H9 (cell line): ENCODE measurements around the gene ALCAM. TPM values are rescaled to one million over a fixed set of nuclear protein-coding genes. Genes with fewer than 3 reads are reported as not detected.

Experiments
- DNase-seq: peaks from one replicate; pipeline ENCODE4 v3.0.0-alpha.2; 2017
- H2AFZ ChIP-seq: one replicate; pipeline ENCODE4 v1.6.1; 2013; ENCODE audit warnings: mild to moderate bottlenecking, low read length, control low read depth, moderate library complexity
- H2AK5ac ChIP-seq: 2 replicates; pipeline ENCODE4 v1.6.1; 2013; ENCODE audit warnings: low read length, control low read depth, mixed read lengths; ENCODE audit not compliant: insufficient read length
- H2BK120ac ChIP-seq: one replicate; pipeline ENCODE4 v1.6.1; 2013; ENCODE audit warnings: low read depth, mild to moderate bottlenecking, low read length, control low read depth, inconsistent platforms; ENCODE audit not compliant: poor library complexity, severe bottlenecking
- H2BK12ac ChIP-seq: 2 replicates; pipeline ENCODE4 v1.6.1; 2013; ENCODE audit warnings: low read length, control low read depth, mixed read lengths, low read depth; ENCODE audit not compliant: insufficient read length
- H2BK15ac ChIP-seq: 2 replicates; pipeline ENCODE4 v1.6.1; 2013; ENCODE audit warnings: low read depth, low read length, control low read depth
- H2BK20ac ChIP-seq: one replicate; pipeline ENCODE4 v1.6.1; 2013; ENCODE audit warnings: low read depth, mild to moderate bottlenecking, low read length, control low read depth, inconsistent platforms; ENCODE audit not compliant: poor library complexity, severe bottlenecking
- H2BK5ac ChIP-seq: 2 replicates; pipeline ENCODE4 v1.6.1; 2013; ENCODE audit warnings: low read length, control low read depth, mixed read lengths; ENCODE audit not compliant: insufficient read length
- H3K14ac ChIP-seq: 2 replicates; pipeline ENCODE4 v1.6.1; 2013; ENCODE audit warnings: low read length, control low read depth; ENCODE audit not compliant: insufficient read depth
- H3K18ac ChIP-seq: 2 replicates; pipeline ENCODE4 v1.6.1; 2013; ENCODE audit warnings: low read depth, mild to moderate bottlenecking, mixed read lengths, low read length, control low read depth; ENCODE audit not compliant: insufficient read length
- H3K23ac ChIP-seq: 2 replicates; pipeline ENCODE4 v1.6.1; 2013; ENCODE audit warnings: low read length, control low read depth, mixed read lengths, low read depth; ENCODE audit not compliant: insufficient read length
- H3K23me2 ChIP-seq: 2 replicates; pipeline ENCODE4 v1.6.1; 2013; ENCODE audit warnings: low read depth, mild to moderate bottlenecking, mixed read lengths, low read length, control low read depth; ENCODE audit not compliant: insufficient read length, poor library complexity, severe bottlenecking
- H3K27ac ChIP-seq: 2 replicates; pipeline ENCODE4 v1.5.1; 2013; ENCODE audit warnings: low read length, control low read depth, mixed read lengths, low read depth; ENCODE audit not compliant: insufficient read length
- H3K27me3 ChIP-seq: 2 replicates; pipeline ENCODE4 v1.6.1; 2013; ENCODE audit warnings: low read length, control low read depth, inconsistent platforms; ENCODE audit not compliant: insufficient read depth
- H3K4ac ChIP-seq: 2 replicates; pipeline ENCODE4 v1.6.1; 2013; ENCODE audit warnings: low read depth, mild to moderate bottlenecking, control low read depth, inconsistent platforms, low read length, moderate library complexity
- H3K4me1 ChIP-seq: 2 replicates; pipeline ENCODE4 v1.6.1; 2013; ENCODE audit warnings: low read length, control low read depth, inconsistent platforms; ENCODE audit not compliant: insufficient read depth
- H3K4me2 ChIP-seq: 2 replicates; pipeline ENCODE4 v1.6.1; 2013; ENCODE audit warnings: low read length, control low read depth, mixed read lengths; ENCODE audit not compliant: insufficient read length, insufficient read depth
- H3K56ac ChIP-seq: 2 replicates; pipeline ENCODE4 v1.6.1; 2013; ENCODE audit warnings: low read depth, mild to moderate bottlenecking, mixed read lengths, low read length, control low read depth; ENCODE audit not compliant: insufficient read length
- H3K79me1 ChIP-seq: 2 replicates; pipeline ENCODE4 v1.6.1; 2013; ENCODE audit warnings: low read depth, mild to moderate bottlenecking, moderate library complexity, low read length, control low read depth, inconsistent platforms; ENCODE audit not compliant: insufficient read depth, poor library complexity, severe bottlenecking
- H3K79me2 ChIP-seq: 2 replicates; pipeline ENCODE4 v1.6.1; 2013; ENCODE audit warnings: low read length, control low read depth, inconsistent platforms; ENCODE audit not compliant: insufficient read depth
- H3K9ac ChIP-seq: 2 replicates; pipeline ENCODE4 v1.6.1; 2013; ENCODE audit warnings: low read length, control low read depth, mixed read lengths; ENCODE audit not compliant: insufficient read length; ENCODE audit errors: extremely low read depth
- H3K9me3 ChIP-seq: one replicate; pipeline ENCODE4 v1.6.1; 2013; ENCODE audit warnings: low read depth, low read length, inconsistent platforms; ENCODE audit not compliant: control insufficient read depth
- H3T11ph ChIP-seq: one replicate; pipeline ENCODE4 v1.6.1; 2013; ENCODE audit warnings: mild to moderate bottlenecking, low read length, control low read depth, inconsistent platforms
- H4K20me1 ChIP-seq: one replicate; pipeline ENCODE4 v1.6.1; 2013; ENCODE audit not compliant: control insufficient read depth, insufficient read length, insufficient read depth
- H4K5ac ChIP-seq: 2 replicates; pipeline ENCODE4 v1.6.1; 2013; ENCODE audit warnings: low read depth, mild to moderate bottlenecking, mixed read lengths, low read length, control low read depth; ENCODE audit not compliant: insufficient read length
- H4K8ac ChIP-seq: replicated peaks from 2 replicates; pipeline ENCODE4 v1.6.1; 2013; ENCODE audit warnings: low read length, control low read depth, mixed read lengths, low read depth; ENCODE audit not compliant: insufficient read length
- H4K91ac ChIP-seq: 2 replicates; pipeline ENCODE4 v1.6.1; 2013; ENCODE audit warnings: low read depth, mild to moderate bottlenecking, moderate library complexity, mixed read lengths, low read length, control low read depth; ENCODE audit not compliant: insufficient read length
- H3K27ac Mint-ChIP-seq, 3 experiments: 2 replicates in 2 of 3; 3 replicates in 1 of 3; pipeline ENCODE4 v1.8.0; 2020 to 2021; ENCODE audit warnings: mixed read lengths in 3 of 3, mild to moderate bottlenecking in 1 of 3, moderate library complexity in 1 of 3
- H3K27me3 Mint-ChIP-seq: 2 replicates; pipeline ENCODE4 v1.8.0; 2021; ENCODE audit warnings: low read depth, mild to moderate bottlenecking, moderate library complexity, mixed read lengths
- H3K36me3 Mint-ChIP-seq, 3 experiments: 2 replicates in 2 of 3; 3 replicates in 1 of 3; pipeline ENCODE4 v1.8.0; 2020 to 2021; ENCODE audit warnings: low read depth in 3 of 3, mixed read lengths in 3 of 3; ENCODE audit not compliant: insufficient read depth in 1 of 3
- H3K4me1 Mint-ChIP-seq, 2 experiments: 2 replicates each; pipeline ENCODE4 v1.8.0; 2020; ENCODE audit warnings: mixed read lengths in 2 of 2
- H3K4me3 Mint-ChIP-seq, 2 experiments: 2 replicates in 1 of 2; 3 replicates in 1 of 2; pipeline ENCODE4 v1.8.0; 2020 to 2021; ENCODE audit warnings: mild to moderate bottlenecking in 2 of 2, mixed read lengths in 2 of 2, moderate library complexity in 1 of 2
- H3K9me3 Mint-ChIP-seq, 2 experiments: 2 replicates in 1 of 2; 3 replicates in 1 of 2; pipeline ENCODE4 v1.8.0; 2020; ENCODE audit warnings: mild to moderate bottlenecking in 2 of 2, mixed read lengths in 2 of 2, moderate library complexity in 1 of 2
- WGBS: extraction: QIAGEN DNeasy Blood & Tissue Kit; methylation state at CpG from one replicate; pipeline ENCODE4 v1.1.7; 2013; ENCODE audit warnings: missing lambda C conversion rate, low lambda C conversion rate, mixed read lengths; ENCODE audit not compliant: insufficient read length; ENCODE audit errors: extremely low coverage; 5-methylcytosine and 5-hydroxymethylcytosine counted together
- total RNA-seq: library from RNA; stranded (reverse); gene quantifications from 2 replicates; pipeline ENCODE4 v1.2.1, GENCODE V29; 2021
- TF ChIP-seq, protein P1 (sequence below): fragments of 200-600 bp; sonication (generic); conservative IDR thresholded peaks from 3 replicates; pipeline ENCODE4 v1.8.0; 2021; ENCODE audit warnings: antibody characterized with exemption, mild to moderate bottlenecking

Gene ALCAM
- total RNA-seq, 1 experiment from 2014 or later, result 43.7 TPM

DNA sequence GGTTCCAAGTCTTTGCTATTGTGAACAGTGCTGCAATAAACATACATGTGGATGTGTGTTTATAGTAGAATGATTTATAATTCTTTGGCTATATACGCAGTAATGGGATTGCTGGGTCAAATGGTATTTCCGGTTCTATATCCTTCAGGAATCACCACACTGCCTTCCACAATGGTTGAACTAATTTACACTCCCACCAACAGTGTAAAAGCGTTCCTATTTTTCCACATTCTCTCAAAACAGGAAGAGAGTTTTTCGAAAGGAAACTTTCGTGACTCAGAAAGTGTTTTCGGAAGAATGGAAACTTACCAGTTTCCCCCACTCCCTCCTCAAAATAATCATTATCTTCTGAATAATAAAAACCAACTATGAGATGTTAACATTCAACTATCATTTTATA is 205.8 kb downstream of the ALCAM start:
- Histone ChIP-seq H2AK5ac (no peak overlapping the region), H3K27me3 (no peaks in the 10 kb centered on the region), H3K4me2 (no peak overlapping the region), H4K5ac (no peak overlapping the region), H3K18ac (no peak overlapping the region), H4K20me1 (no peaks in the 10 kb centered on the region), H3T11ph (no peak overlapping the region), H2BK12ac (no peak overlapping the region), H3K56ac (no peak overlapping the region), H3K23ac (no peak overlapping the region), H3K23me2 (no peaks in the 10 kb centered on the region), H2BK120ac (no peak overlapping the region), H3K4me1 (no peaks in the 10 kb centered on the region), H3K9me3 (no peaks in the 10 kb centered on the region), H3K14ac (no peak overlapping the region), H3K4ac (no peak overlapping the region), H3K79me2 (no peaks in the 10 kb centered on the region), H2BK15ac (no peak overlapping the region), H3K79me1 (no peaks in the 10 kb centered on the region), H2AFZ (no peak overlapping the region), H4K8ac (no peak overlapping the region), H2BK5ac (no peak overlapping the region), H3K9ac (no peak overlapping the region), H3K27ac (no peak overlapping the region), H2BK20ac (no peak overlapping the region), H4K91ac (no peak overlapping the region)
- no peak overlapping the region for H3K27ac Mint-ChIP-seq
- H3K4me3 Mint-ChIP-seq, result no peak overlapping the region
- no CpG with 5 or more reads among the region's 6 CpGs for WGBS
- no peak for DNase-seq
- TF ChIP-seq, protein P1, sequence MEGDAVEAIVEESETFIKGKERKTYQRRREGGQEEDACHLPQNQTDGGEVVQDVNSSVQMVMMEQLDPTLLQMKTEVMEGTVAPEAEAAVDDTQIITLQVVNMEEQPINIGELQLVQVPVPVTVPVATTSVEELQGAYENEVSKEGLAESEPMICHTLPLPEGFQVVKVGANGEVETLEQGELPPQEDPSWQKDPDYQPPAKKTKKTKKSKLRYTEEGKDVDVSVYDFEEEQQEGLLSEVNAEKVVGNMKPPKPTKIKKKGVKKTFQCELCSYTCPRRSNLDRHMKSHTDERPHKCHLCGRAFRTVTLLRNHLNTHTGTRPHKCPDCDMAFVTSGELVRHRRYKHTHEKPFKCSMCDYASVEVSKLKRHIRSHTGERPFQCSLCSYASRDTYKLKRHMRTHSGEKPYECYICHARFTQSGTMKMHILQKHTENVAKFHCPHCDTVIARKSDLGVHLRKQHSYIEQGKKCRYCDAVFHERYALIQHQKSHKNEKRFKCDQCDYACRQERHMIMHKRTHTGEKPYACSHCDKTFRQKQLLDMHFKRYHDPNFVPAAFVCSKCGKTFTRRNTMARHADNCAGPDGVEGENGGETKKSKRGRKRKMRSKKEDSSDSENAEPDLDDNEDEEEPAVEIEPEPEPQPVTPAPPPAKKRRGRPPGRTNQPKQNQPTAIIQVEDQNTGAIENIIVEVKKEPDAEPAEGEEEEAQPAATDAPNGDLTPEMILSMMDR, result no peak
- no peaks in the 10 kb centered on the region; a peak in 1 of 4 replicates for H3K4me1 Mint-ChIP-seq
- peaks cover 0 to 9% (median 9%) of the 10 kb centered on the region in 3 experiments; a peak in 6 of 7 replicates for H3K36me3 Mint-ChIP-seq
- no peaks in the 10 kb centered on the region for H3K27me3 Mint-ChIP-seq
- no peaks in the 10 kb centered on the region; a peak in 2 of 5 replicates for H3K9me3 Mint-ChIP-seq
